Measurements from ENCODE around the gene APH1B.

APH1B gene

GRCh38 chr15:63354821-63355650, 77.6 kb downstream of the APH1B start:
- no peak for DNase-seq (ENCODE audit: low read depth)

- DNase-seq (ENCODE audit: low read depth) = no peak
Observed at GRCh38 chr15:63357061-63357460, 79.7 kb downstream of the APH1B start.

DNA sequence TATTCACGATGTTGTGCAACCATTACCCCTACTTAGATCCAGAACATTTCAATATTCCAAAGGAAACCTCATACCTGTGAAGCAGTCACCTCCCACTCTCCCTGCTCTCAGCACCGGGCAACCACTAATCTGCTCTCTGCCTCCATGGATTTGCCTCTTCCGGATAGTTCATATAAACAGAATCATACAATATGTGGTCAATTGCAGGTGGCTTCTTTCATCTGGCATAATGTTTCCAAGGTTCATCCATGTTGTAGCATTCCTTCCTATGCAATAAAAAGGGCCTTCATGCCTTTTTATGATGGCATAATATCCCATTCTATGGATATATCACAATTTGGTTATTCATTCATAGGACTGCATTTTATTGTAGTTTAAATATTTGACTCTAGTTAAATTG, 80.3 kb downstream of the APH1B start:
- DNase-seq (ENCODE audit: low read depth) = no peak

DNA sequence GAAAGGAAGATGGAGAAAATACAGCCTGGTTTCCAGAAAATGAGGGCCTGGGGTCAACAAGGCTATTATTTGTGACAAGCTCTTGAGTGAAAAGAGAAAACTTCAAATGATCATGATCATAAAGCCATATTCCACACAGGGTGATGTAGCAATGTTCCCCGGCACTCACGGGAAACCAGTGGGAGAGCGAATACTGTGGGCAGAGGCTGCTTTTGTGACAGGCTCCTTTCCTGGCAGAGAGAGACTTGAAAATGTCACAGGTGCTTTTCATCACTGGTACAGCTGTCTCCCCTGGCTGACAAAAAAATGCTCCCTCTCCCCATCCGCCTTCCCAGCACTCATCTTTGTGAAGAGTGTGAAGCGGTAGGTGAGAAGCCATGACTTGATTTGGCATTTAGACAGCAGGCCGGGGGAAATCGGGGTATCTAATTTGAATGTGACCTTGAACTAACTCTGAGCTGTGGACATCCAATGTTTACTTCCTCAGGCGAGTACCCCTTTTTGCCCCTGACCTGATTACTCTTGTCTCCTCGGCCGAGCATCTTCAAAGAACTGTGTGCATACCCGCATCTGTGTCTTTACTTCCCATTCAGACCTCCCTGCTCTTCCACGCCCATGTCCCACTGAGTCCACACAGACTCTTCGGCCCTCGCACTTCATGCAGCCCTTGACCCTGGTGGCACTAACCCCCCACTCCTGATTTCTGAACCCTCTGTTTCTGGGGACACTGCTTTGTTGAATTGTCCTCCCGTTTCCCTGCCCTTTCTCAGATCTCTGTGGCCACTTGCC, 81.0 kb downstream of the APH1B start:
- DNase-seq (ENCODE audit: low read depth) = no peak
